GM12878 (cell line): ENCODE data around the gene LMX1A. TPM values are rescaled to one million over a fixed set of nuclear protein-coding genes. Genes with fewer than 3 reads are reported as not detected.

Experiments used
- ATAC-seq: fragments of 200-7000 bp; cut with Tn5 transposase; 3 replicates; pipeline ENCODE4 v1.9.1; 2020; ENCODE audit warnings: mild to moderate bottlenecking, moderate library complexity
- BruUV-seq: library from RNA; stranded (reverse); fragments of 400-500 nt; replicated peaks from 2 replicates; lab custom pipeline; 2021; lab: Mats Ljungman, UMichigan
- CTCF ChIA-PET: fragments of 300-600 bp; sonication (Branson Sonifier 250); formaldehyde crosslinking; extraction: SDS; loops from one replicate; lab custom pipeline; 2021; ENCODE audit warnings: inconsistent platforms; lab: Yijun Ruan, JAX
- POLR2A ChIA-PET: fragments of 350-600 bp; formaldehyde crosslinking; extraction: SDS; loops from one replicate; lab custom pipeline; 2021; ENCODE audit warnings: inconsistent platforms; lab: Charles Lee
- RAD21 ChIA-PET: fragments of 300-600 bp; sonication (Branson Sonifier 250); formaldehyde crosslinking; loops from one replicate; lab custom pipeline; 2023; ENCODE audit warnings: antibody characterized with exemption; ENCODE audit not compliant: unreplicated experiment; lab: Charles Lee
- SMC1A ChIA-PET: fragments of 300-600 bp; sonication (Branson Sonifier 250); formaldehyde crosslinking; loops from one replicate; lab custom pipeline; 2023; ENCODE audit not compliant: unreplicated experiment, uncharacterized antibody; lab: Charles Lee
- DNase-seq: peaks from one replicate; pipeline ENCODE4 v3.0.0-alpha.2; 2011; ENCODE audit warnings: low read depth, low spot score
- FAIRE-seq: peaks from 3 replicates; lab custom pipeline; 2011; peaks lifted over from hg19 to GRCh38; lab: Jason Lieb, UNC
- H2AFZ ChIP-seq: 2 replicates; pipeline ENCODE4 v1.6.0; 2011; ENCODE audit warnings: low read depth, low read length, control low read depth; ENCODE audit not compliant: control insufficient read depth
- H3K27ac ChIP-seq: 2 replicates; pipeline ENCODE4 v1.5.1; 2011; ENCODE audit warnings: control low read depth; ENCODE audit not compliant: control insufficient read depth, insufficient read depth
- H3K27me3 ChIP-seq, 2 experiments: replicated peaks in 1 of 2; 2 replicates each; pipeline versions ENCODE4 v1.6.0 to v1.6.1; 2011; ENCODE audit warnings: low read length in 1 of 2; ENCODE audit not compliant: control insufficient read depth in 2 of 2, insufficient read depth in 2 of 2
- H3K36me3 ChIP-seq, 2 experiments: 2 replicates each; pipeline ENCODE4 v1.5.1; 2011; ENCODE audit warnings: low read length in 1 of 2; ENCODE audit not compliant: control insufficient read depth in 2 of 2, insufficient read depth in 2 of 2
- H3K4me1 ChIP-seq: 2 replicates; pipeline ENCODE4 v1.6.1; 2011; ENCODE audit warnings: mild to moderate bottlenecking, low read length, moderate library complexity, mixed read lengths; ENCODE audit not compliant: control insufficient read depth, insufficient read depth
- H3K4me2 ChIP-seq: 2 replicates; pipeline ENCODE4 v1.6.0; 2011; ENCODE audit warnings: control low read depth; ENCODE audit not compliant: control insufficient read depth, insufficient read depth
- H3K4me3 ChIP-seq: fragments of 200-600 bp; sonication (generic); 2 replicates; pipeline ENCODE4 v1.5.1; 2016
- H3K79me2 ChIP-seq: 2 replicates; pipeline ENCODE4 v1.6.0; 2011; ENCODE audit warnings: low read length; ENCODE audit not compliant: control insufficient read depth, insufficient read depth
- H3K9ac ChIP-seq: 2 replicates; pipeline ENCODE4 v1.8.0; 2011; ENCODE audit warnings: low read length, control low read depth, mixed read lengths; ENCODE audit not compliant: control insufficient read depth, insufficient read depth
- H3K9me3 ChIP-seq: replicated peaks from 3 replicates; pipeline ENCODE4 v1.5.1; 2011; ENCODE audit warnings: mild to moderate bottlenecking, low read length; ENCODE audit not compliant: control insufficient read depth, insufficient read depth
- H4K20me1 ChIP-seq: 2 replicates; pipeline ENCODE4 v1.6.0; 2011; ENCODE audit not compliant: control insufficient read depth, insufficient read depth
- BCL11A ChIP-seq: IDR thresholded peaks from 2 replicates; pipeline ENCODE4 v1.6.1; 2011; ENCODE audit warnings: low read depth, low read length
- E4F1 ChIP-seq: fragments of 450-650 bp; IDR thresholded peaks from 2 replicates; pipeline ENCODE4 v1.6.1; 2018; ENCODE audit warnings: borderline replicate concordance, mild to moderate bottlenecking; ENCODE audit not compliant: partially characterized antibody
- LARP7 ChIP-seq: fragments of 450-650 bp; IDR thresholded peaks from 2 replicates; pipeline ENCODE4 v1.6.1; 2017; ENCODE audit warnings: mild to moderate bottlenecking
- PKNOX1 ChIP-seq: fragments of 450-650 bp; IDR thresholded peaks from 2 replicates; pipeline ENCODE4 v1.6.1; 2016; ENCODE audit warnings: mild to moderate bottlenecking
- PML ChIP-seq: IDR thresholded peaks from 2 replicates; pipeline ENCODE4 v1.6.1; 2012; ENCODE audit warnings: low read length, inconsistent platforms
- STAT3 ChIP-seq: IDR thresholded peaks from 2 replicates; pipeline ENCODE4 v1.6.1; 2011; ENCODE audit warnings: low read depth, low read length, improper control_type of control experiment
- TCF12 ChIP-seq: IDR thresholded peaks from 2 replicates; pipeline ENCODE4 v1.6.1; 2011; ENCODE audit warnings: low read depth, mild to moderate bottlenecking, low read length
- TCF3 ChIP-seq: IDR thresholded peaks from 2 replicates; pipeline ENCODE4 v1.6.1; 2012; ENCODE audit warnings: low read depth, mild to moderate bottlenecking, low read length, borderline replicate concordance; ENCODE audit not compliant: insufficient read depth
- WGBS: methylation state at CpG from one replicate; pipeline ENCODE4 v1.1.6; 2016; ENCODE audit warnings: low lambda C conversion rate; ENCODE audit not compliant: insufficient replicate concordance, insufficient coverage; ENCODE audit errors: missing lambda C conversion rate; 5-methylcytosine and 5-hydroxymethylcytosine counted together
- in situ Hi-C: fragments of 300-500 bp; cut with MboI; formaldehyde crosslinking; loops from 9 replicates; pipeline ENCODE4 v1.14.3; 2018; ENCODE audit warnings: mixed read lengths
- intact Hi-C: fragments of 100-400 bp; cut with micrococcal nuclease; formaldehyde crosslinking; loops from one replicate; pipeline ENCODE4 v1.14.2; 2022; ENCODE audit not compliant: unreplicated experiment
- polyA plus RNA-seq, 11 experiments: library from polyadenylated mRNA; depleted of rRNA in 4 of 11; unstranded in 6 of 11; stranded (reverse) in 5 of 11; fragments of >200 nt; fragmentation: Nextera tagmentation in 4 of 11; fragmentation: Illumina TruSeq in 1 of 11; extraction: Ambion mirVana in 4 of 11; extraction: Trizol in 1 of 11; gene quantifications; 1 replicate in 1 of 11; 2 replicates in 10 of 11; pipeline versions ENCODE4 v1.2.1 to v1.2.3, GENCODE V29; 2011 to 2016; ENCODE audit warnings: inconsistent platforms in 2 of 11, missing spikeins in 2 of 11, low read depth in 1 of 11
- total RNA-seq, 4 experiments: library from RNA; depleted of rRNA in 3 of 4; stranded (reverse); fragments of >200 nt in 3 of 4; fragmentation: Illumina TruSeq in 1 of 4; extraction: Trizol in 1 of 4; gene quantifications; 2 replicates each; pipeline versions ENCODE4 v1.2.1 to v1.2.3, GENCODE V29; 2013 to 2021
- TF ChIP-seq, protein P1 (sequence below): fragments of 450-650 bp; IDR thresholded peaks from 2 replicates; pipeline ENCODE4 v1.6.1; 2017; ENCODE audit warnings: low read depth, mild to moderate bottlenecking, moderate library complexity
- TF ChIP-seq, protein P2 (sequence below): fragments of 450-650 bp; IDR thresholded peaks from 2 replicates; pipeline ENCODE4 v1.6.1; 2017; ENCODE audit warnings: mild to moderate bottlenecking, low read depth, inconsistent platforms; ENCODE audit not compliant: poor library complexity, severe bottlenecking
- TF ChIP-seq, protein P3 (sequence below): IDR thresholded peaks from 2 replicates; pipeline ENCODE4 v1.6.1; 2011; ENCODE audit warnings: low read depth, mild to moderate bottlenecking, low read length, moderate library complexity, borderline replicate concordance; ENCODE audit errors: extremely low read depth
- TF ChIP-seq, protein P4 (sequence below): fragments of 450-650 bp; IDR thresholded peaks from 2 replicates; pipeline ENCODE4 v1.6.1; 2017; ENCODE audit warnings: mild to moderate bottlenecking

The LMX1A gene
- total and polyA plus RNA-seq, 10 of the 15 experiments (the other 5 are each of a cell fraction or from before 2014, with no cell fraction given) = not detected

DNA sequence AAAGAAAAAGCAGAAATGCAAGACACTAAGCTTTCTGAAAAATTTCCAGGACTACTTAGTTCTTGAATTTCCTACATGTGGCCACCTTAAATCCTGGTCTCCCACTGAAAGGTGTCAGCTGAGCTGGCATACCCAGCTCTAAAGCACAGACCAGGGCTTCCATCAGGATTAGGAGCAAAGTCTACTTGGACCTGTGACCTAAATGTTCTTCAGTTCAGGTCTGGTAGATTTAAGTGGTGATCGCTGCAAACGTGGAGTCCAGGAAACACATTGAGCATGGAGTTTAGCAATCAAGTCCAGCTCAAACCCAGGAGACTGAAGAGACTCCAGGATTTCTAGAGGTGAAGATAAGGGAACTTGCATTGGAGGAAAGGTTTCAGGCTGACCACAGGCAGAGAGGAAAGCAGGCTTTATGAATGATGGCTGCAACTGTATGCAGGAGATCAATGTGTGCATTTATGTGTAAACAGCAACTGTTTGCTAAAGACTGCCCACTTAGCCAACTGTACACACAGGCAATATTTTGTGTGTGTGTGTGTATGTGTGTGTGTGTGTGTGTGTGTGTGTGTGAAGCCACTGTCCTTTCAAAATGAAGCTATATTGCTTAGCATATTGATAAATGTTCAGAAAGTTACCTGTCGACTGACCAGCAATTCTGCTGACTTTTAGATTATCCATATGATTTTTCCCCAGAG is 75.2 kb downstream of the LMX1A start:
- ATAC-seq = no peak
- ChIA-PET POLR2A (no interaction called here), SMC1A (interaction anchor here (1.0 kb wide), 1 partner anchor 114 kb away, joined by 3 read pairs; no protein-coding TSS in a partner anchor), RAD21 (no interaction called here), CTCF (interaction anchor here (0.7 kb wide), 1 partner anchor 313 kb away, joined by 4 read pairs; no protein-coding TSS in a partner anchor)
- Histone ChIP-seq H3K9ac (no peak overlapping the region), H3K27ac (no peak overlapping the region), H3K27me3 (0 out of 4 replicates have a peak, but pooled peaks cover 0 to 2% of the 10 kb centered on the region in 2 experiments), H3K36me3 (no peaks in the 10 kb centered on the region), H3K4me1 (no peaks in the 10 kb centered on the region), H2AFZ (no peak overlapping the region), H3K4me3 (no peak overlapping the region), H3K79me2 (no peaks in the 10 kb centered on the region), H3K9me3 (no peaks in the 10 kb centered on the region), H4K20me1 (no peaks in the 10 kb centered on the region), H3K4me2 (no peak overlapping the region)
- 0% methylated on average over 3 of the region's 3 CpGs for WGBS
- in situ Hi-C loops = no loop called here
- no peak for DNase-seq
- no peak for FAIRE-seq
- intact Hi-C loops = no loop called here
- BruUV-seq = no TSS peak
- TF ChIP-seq BCL11A (no peak), TCF12 (no peak), PKNOX1 (no peak), TCF3 (no peak), PML (no peak), STAT3 (no peak), LARP7 (no peak), E4F1 (no peak)
- TF ChIP-seq, protein P1, sequence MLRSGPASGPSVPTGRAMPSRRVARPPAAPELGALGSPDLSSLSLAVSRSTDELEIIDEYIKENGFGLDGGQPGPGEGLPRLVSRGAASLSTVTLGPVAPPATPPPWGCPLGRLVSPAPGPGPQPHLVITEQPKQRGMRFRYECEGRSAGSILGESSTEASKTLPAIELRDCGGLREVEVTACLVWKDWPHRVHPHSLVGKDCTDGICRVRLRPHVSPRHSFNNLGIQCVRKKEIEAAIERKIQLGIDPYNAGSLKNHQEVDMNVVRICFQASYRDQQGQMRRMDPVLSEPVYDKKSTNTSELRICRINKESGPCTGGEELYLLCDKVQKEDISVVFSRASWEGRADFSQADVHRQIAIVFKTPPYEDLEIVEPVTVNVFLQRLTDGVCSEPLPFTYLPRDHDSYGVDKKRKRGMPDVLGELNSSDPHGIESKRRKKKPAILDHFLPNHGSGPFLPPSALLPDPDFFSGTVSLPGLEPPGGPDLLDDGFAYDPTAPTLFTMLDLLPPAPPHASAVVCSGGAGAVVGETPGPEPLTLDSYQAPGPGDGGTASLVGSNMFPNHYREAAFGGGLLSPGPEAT = no peak
- TF ChIP-seq, protein P2, sequence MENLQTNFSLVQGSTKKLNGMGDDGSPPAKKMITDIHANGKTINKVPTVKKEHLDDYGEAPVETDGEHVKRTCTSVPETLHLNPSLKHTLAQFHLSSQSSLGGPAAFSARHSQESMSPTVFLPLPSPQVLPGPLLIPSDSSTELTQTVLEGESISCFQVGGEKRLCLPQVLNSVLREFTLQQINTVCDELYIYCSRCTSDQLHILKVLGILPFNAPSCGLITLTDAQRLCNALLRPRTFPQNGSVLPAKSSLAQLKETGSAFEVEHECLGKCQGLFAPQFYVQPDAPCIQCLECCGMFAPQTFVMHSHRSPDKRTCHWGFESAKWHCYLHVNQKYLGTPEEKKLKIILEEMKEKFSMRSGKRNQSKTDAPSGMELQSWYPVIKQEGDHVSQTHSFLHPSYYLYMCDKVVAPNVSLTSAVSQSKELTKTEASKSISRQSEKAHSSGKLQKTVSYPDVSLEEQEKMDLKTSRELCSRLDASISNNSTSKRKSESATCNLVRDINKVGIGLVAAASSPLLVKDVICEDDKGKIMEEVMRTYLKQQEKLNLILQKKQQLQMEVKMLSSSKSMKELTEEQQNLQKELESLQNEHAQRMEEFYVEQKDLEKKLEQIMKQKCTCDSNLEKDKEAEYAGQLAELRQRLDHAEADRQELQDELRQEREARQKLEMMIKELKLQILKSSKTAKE = no peak
- TF ChIP-seq, protein P3, sequence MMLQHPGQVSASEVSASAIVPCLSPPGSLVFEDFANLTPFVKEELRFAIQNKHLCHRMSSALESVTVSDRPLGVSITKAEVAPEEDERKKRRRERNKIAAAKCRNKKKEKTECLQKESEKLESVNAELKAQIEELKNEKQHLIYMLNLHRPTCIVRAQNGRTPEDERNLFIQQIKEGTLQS = no peak
- TF ChIP-seq, protein P4, sequence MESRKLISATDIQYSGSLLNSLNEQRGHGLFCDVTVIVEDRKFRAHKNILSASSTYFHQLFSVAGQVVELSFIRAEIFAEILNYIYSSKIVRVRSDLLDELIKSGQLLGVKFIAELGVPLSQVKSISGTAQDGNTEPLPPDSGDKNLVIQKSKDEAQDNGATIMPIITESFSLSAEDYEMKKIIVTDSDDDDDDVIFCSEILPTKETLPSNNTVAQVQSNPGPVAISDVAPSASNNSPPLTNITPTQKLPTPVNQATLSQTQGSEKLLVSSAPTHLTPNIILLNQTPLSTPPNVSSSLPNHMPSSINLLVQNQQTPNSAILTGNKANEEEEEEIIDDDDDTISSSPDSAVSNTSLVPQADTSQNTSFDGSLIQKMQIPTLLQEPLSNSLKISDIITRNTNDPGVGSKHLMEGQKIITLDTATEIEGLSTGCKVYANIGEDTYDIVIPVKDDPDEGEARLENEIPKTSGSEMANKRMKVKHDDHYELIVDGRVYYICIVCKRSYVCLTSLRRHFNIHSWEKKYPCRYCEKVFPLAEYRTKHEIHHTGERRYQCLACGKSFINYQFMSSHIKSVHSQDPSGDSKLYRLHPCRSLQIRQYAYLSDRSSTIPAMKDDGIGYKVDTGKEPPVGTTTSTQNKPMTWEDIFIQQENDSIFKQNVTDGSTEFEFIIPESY = no peak
